Thoracic aorta (tissue), 2 donors: ENCODE measurements around the gene B4GALT1. TPM values are rescaled to one million over a fixed set of nuclear protein-coding genes. Genes with fewer than 3 reads are reported as not detected.
"Not testable (repeated sequence)": the region's sequence is repeated elsewhere in the genome, so short reads cannot be mapped to it uniquely, and the experiment has no call there.

Experiments
- ATAC-seq: fragments of 150-250 bp; one replicate; pipeline ENCODE4 v1.8.0; 2017; ENCODE audit warnings: low read depth; ENCODE audit not compliant: insufficient number of reproducible peaks, low FRiP score
- DNase-seq: peaks from one replicate; pipeline ENCODE4 v3.0.0-alpha.2; 2020; ENCODE audit warnings: low spot score
- H3K27ac ChIP-seq, 2 donors: fragments of 200-600 bp; sonication (generic); 1 replicate in 1 of 2; 2 replicates in 1 of 2; pipeline ENCODE4 v1.5.1; 2016; ENCODE audit warnings: mild to moderate bottlenecking in 2 of 2, moderate library complexity in 2 of 2
- H3K27me3 ChIP-seq: fragments of 200-600 bp; sonication (generic); replicated peaks from 2 replicates; pipeline ENCODE4 v1.6.0; 2016; ENCODE audit warnings: mild to moderate bottlenecking; ENCODE audit not compliant: insufficient read depth
- H3K36me3 ChIP-seq: fragments of 200-600 bp; sonication (generic); one replicate; pipeline ENCODE4 v1.5.1; 2016
- H3K4me1 ChIP-seq, 2 donors: fragments of 200-600 bp; sonication (generic); 1 replicate in 1 of 2; 2 replicates in 1 of 2; pipeline versions ENCODE4 v1.5.1 to v1.6.0; 2016; ENCODE audit warnings: low read depth in 2 of 2, mild to moderate bottlenecking in 1 of 2; ENCODE audit not compliant: control insufficient read depth in 1 of 2
- H3K4me3 ChIP-seq: fragments of 200-600 bp; sonication (generic); 2 replicates; pipeline ENCODE4 v1.5.1; 2016; ENCODE audit warnings: mild to moderate bottlenecking
- H3K9me3 ChIP-seq: fragments of 200-600 bp; sonication (generic); 2 replicates; pipeline ENCODE4 v1.5.1; 2016
- CTCF ChIP-seq: fragments of 200-600 bp; sonication (generic); IDR thresholded peaks from one replicate; pipeline ENCODE4 v1.5.1; 2019; ENCODE audit warnings: antibody characterized with exemption
- total RNA-seq, 2 donors: library from RNA; depleted of rRNA; stranded (reverse); fragments of >200 nt; gene quantifications; one replicate each; pipeline versions ENCODE4 v1.1.0 to v1.2.3, GENCODE V29; 2016

B4GALT1 gene
- total RNA-seq, 2 donors from 2014 or later = 59.4 to 86.6 TPM

- Histone ChIP-seq H3K4me3 (no peak overlapping the region), H3K9me3 (no peaks in the 10 kb centered on the region)
- no peak for ATAC-seq
These were observed 74.5 kb downstream of the B4GALT1 start for GRCh38 chr9:33092634-33093033.

GRCh38 chr9:33085672-33086071 is 81.5 kb downstream of the B4GALT1 start:
- H3K4me1 ChIP-seq = peaks cover 18 to 29% of the 10 kb centered on the region in 2 donors
- ATAC-seq, H3K9me3 ChIP-seq, H3K27ac ChIP-seq, H3K27me3 ChIP-seq, H3K36me3 ChIP-seq, DNase-seq, H3K4me3 ChIP-seq: not testable (repeated sequence)

More at GRCh38 chr9:33092634-33093033, 74.5 kb downstream of the B4GALT1 start:
- TF ChIP-seq CTCF = no peak
- no peaks in the 10 kb centered on the region for H3K36me3 ChIP-seq
- no peaks in the 10 kb centered on the region for H3K27me3 ChIP-seq
- no peak for DNase-seq
- H3K27ac ChIP-seq = no peak overlapping the region
- no peaks in the 10 kb centered on the region for H3K4me1 ChIP-seq

GRCh38 chr9:33082538-33083326 is 84.4 kb downstream of the B4GALT1 start:
- no peak for DNase-seq
- no peak for TF ChIP-seq CTCF
- peaks cover 18 to 31% of the 10 kb centered on the region in 2 donors for H3K4me1 ChIP-seq
- H3K36me3 ChIP-seq = no peaks in the 10 kb centered on the region
- ATAC-seq = no peak
- no peaks in the 10 kb centered on the region for H3K9me3 ChIP-seq
- peak overlapping the region; percentile 49 to 54 for H3K27ac ChIP-seq
- no peak overlapping the region for H3K4me3 ChIP-seq
- no peaks in the 10 kb centered on the region for H3K27me3 ChIP-seq

GRCh38 chr9:33082128-33082527 is 85.0 kb downstream of the B4GALT1 start:
- no peak for DNase-seq
- no peaks in the 10 kb centered on the region for H3K27me3 ChIP-seq
- no peaks in the 10 kb centered on the region for H3K36me3 ChIP-seq
- H3K9me3 ChIP-seq = no peaks in the 10 kb centered on the region
- H3K27ac ChIP-seq = peak overlapping the region; percentile 49 to 54
- peaks cover 20 to 35% of the 10 kb centered on the region in 2 donors for H3K4me1 ChIP-seq
- ATAC-seq = no peak
- TF ChIP-seq CTCF = no peak
- no peak overlapping the region for H3K4me3 ChIP-seq

- Histone ChIP-seq H3K4me1 (peaks cover 21 to 40% of the 10 kb centered on the region in 2 donors), H3K36me3 (no peaks in the 10 kb centered on the region), H3K9me3 (no peaks in the 10 kb centered on the region), H3K27ac (peak overlapping the region; percentile 14 to 54), H3K27me3 (no peaks in the 10 kb centered on the region), H3K4me3 (peak overlapping the region; percentile 25)
- peak; percentile 80 for TF ChIP-seq CTCF
- DNase-seq (peak; percentile 49), ATAC-seq (peak; percentile 76)
These were observed 85.8 kb downstream of the B4GALT1 start for GRCh38 chr9:33081128-33081851.
